ENCODE measurements around the gene YJEFN3. TPM values are rescaled to one million over a fixed set of nuclear protein-coding genes. Genes with fewer than 3 reads are reported as not detected.

YJEFN3 gene
- total RNA-seq, 4 donors from 2014 or later, result 0.08 to 0.57 (median 0.15) TPM

GRCh38 chr19:19510432-19510831 lies 18.3 kb upstream of the YJEFN3 start:
- WGBS, 2 donors, result 18 to 23% methylated on average over 2 to 5 of the region's 6 CpGs
- no peak for DNase-seq
- peaks cover 3 to 29% (median 4%) of the 10 kb centered on the region in 3 donors for H3K36me3 ChIP-seq
- H3K4me1 ChIP-seq, result peaks cover 3 to 35% (median 8%) of the 10 kb centered on the region in 3 donors
- TF ChIP-seq CTCF (IDR thresholded peaks at IDR 0.05) (no peak), POLR2A (IDR thresholded peaks at IDR 0.05) (no peak)
- no peak overlapping the region for H3K4me3 ChIP-seq
- H3K27me3 ChIP-seq, result no peaks in the 10 kb centered on the region
- no peaks in the 10 kb centered on the region for H3K9me3 ChIP-seq
- intact Hi-C loops (cut with DNase I), result no loop called here
- H3K27ac ChIP-seq, result no peak overlapping the region

GRCh38 chr19:19513682-19514081 lies 15.0 kb upstream of the YJEFN3 start:
- H3K27me3 ChIP-seq, result no peaks in the 10 kb centered on the region
- H3K36me3 ChIP-seq, result no peaks in the 10 kb centered on the region
- peak overlapping the region in 1 of 4 donors; percentile 44 for H3K27ac ChIP-seq
- WGBS, 2 donors, result 63 to 93% methylated on average over 1 to 13 of the region's 17 CpGs
- TF ChIP-seq POLR2A (IDR thresholded peaks at IDR 0.05) (no peak), CTCF (IDR thresholded peaks at IDR 0.05) (no peak)
- H3K9me3 ChIP-seq, result no peaks in the 10 kb centered on the region
- peaks cover 18 to 52% (median 28%) of the 10 kb centered on the region in 3 donors for H3K4me1 ChIP-seq
- intact Hi-C loops (cut with DNase I), result no loop called here
- DNase-seq, result no peak
- H3K4me3 ChIP-seq, result peak overlapping the region in 3 of 4 donors; percentile 18 to 49 (median 20)

- DNase-seq, result no peak
- H3K27ac ChIP-seq, result peak overlapping the region in 1 of 4 donors; percentile 44
- TF ChIP-seq CTCF (IDR thresholded peaks at IDR 0.05) (no peak), POLR2A (IDR thresholded peaks at IDR 0.05) (no peak)
- H3K4me1 ChIP-seq, result peaks cover 18 to 57% (median 28%) of the 10 kb centered on the region in 3 donors
- no peaks in the 10 kb centered on the region for H3K27me3 ChIP-seq
- intact Hi-C loops (cut with DNase I), result no loop called here
- peak overlapping the region in 3 of 4 donors; percentile 18 to 49 (median 20) for H3K4me3 ChIP-seq
- peaks cover 0 to 3% (median 2%) of the 10 kb centered on the region in 3 donors for H3K36me3 ChIP-seq
- no peaks in the 10 kb centered on the region for H3K9me3 ChIP-seq
- WGBS, 2 donors, result 46 to 51% methylated on average over 14 to 16 of the region's 46 CpGs
These were observed 14.5 kb upstream of the YJEFN3 start for GRCh38 chr19:19514215-19514657.

- Histone ChIP-seq H3K9me3 (no peaks in the 10 kb centered on the region), H3K4me1 (peaks cover 18 to 62% (median 28%) of the 10 kb centered on the region in 3 donors), H3K4me3 (peak within 1 kb of the TSS; percentile 67 to 88 (median 82)), H3K36me3 (peaks cover 0 to 11% (median 11%) of the 10 kb centered on the region in 3 donors), H3K27ac (peak within 1 kb of the TSS; percentile 88 to 93 (median 90)), H3K27me3 (no peaks in the 10 kb centered on the region)
- TF ChIP-seq CTCF (IDR thresholded peaks at IDR 0.05), result no peak
- TF ChIP-seq POLR2A (IDR thresholded peaks at IDR 0.05), result no peak
- 85 to 86% methylated on average over 35 to 47 of the region's 74 CpGs for WGBS, 2 donors
- no peak for DNase-seq
- intact Hi-C loops (cut with DNase I), result no loop called here
These were observed 13.7 kb upstream of the YJEFN3 start, which contains the start of gene TSSK6 for GRCh38 chr19:19514881-19515641. TSSK6 (minus strand) TSS chr19:19515548; CDS start chr19:19515427, 121 bp downstream.

All from esophagus squamous epithelium (tissue), 5 donors.